Uterus (tissue), 4 donors: Measurements from ENCODE around the gene CAPRIN2. TPM values are rescaled to one million over a fixed set of nuclear protein-coding genes. Genes with fewer than 3 reads are reported as not detected.

Source experiments
- DNase-seq, 2 donors: peaks; one replicate each; pipeline ENCODE4 v3.0.0-alpha.2; 2019 to 2020
- H3K27ac ChIP-seq, 2 donors: fragments of 200-600 bp; sonication (generic); 1 replicate in 1 of 2; 2 replicates in 1 of 2; pipeline ENCODE4 v1.5.1; 2016 to 2018
- H3K27me3 ChIP-seq, 2 donors: fragments of 200-600 bp; sonication (generic); one replicate each; pipeline ENCODE4 v1.5.1; 2018 to 2019; ENCODE audit warnings: control low read depth in 1 of 2
- H3K36me3 ChIP-seq, 2 donors: fragments of 200-600 bp; sonication (generic); one replicate each; pipeline ENCODE4 v1.5.1; 2019; ENCODE audit warnings: control low read depth in 1 of 2
- H3K4me1 ChIP-seq, 2 donors: fragments of 200-600 bp; sonication (generic); one replicate each; pipeline ENCODE4 v1.5.1; 2018 to 2019; ENCODE audit warnings: control low read depth in 1 of 2
- H3K4me3 ChIP-seq, 2 donors: fragments of 200-600 bp; sonication (generic); 1 replicate in 1 of 2; 2 replicates in 1 of 2; pipeline ENCODE4 v1.5.1; 2018 to 2019; ENCODE audit warnings: mild to moderate bottlenecking in 1 of 2
- H3K9me3 ChIP-seq, 2 donors: fragments of 200-600 bp; sonication (generic); one replicate each; pipeline ENCODE4 v1.5.1; 2019; ENCODE audit warnings: control low read depth in 1 of 2
- POLR2A ChIP-seq, 2 donors: fragments of 450-650 bp; IDR thresholded peaks; one replicate each; pipeline ENCODE4 v1.6.1; 2016; ENCODE audit warnings: antibody characterized with exemption in 2 of 2, mild to moderate bottlenecking in 1 of 2, moderate library complexity in 1 of 2
- intact Hi-C: fragments of 100-400 bp; cut with DNase I; formaldehyde crosslinking; loops from one replicate; pipeline ENCODE4 v1.15.1; 2023; ENCODE audit warnings: low total_unique reads
- total RNA-seq, 4 donors: library from RNA; depleted of rRNA in 3 of 4; stranded (reverse); fragments of >200 nt in 3 of 4; gene quantifications; one replicate each; pipeline versions ENCODE4 v1.1.0 to v1.2.4, GENCODE V29; 2014 to 2023
- TF ChIP-seq, protein P1 (sequence below), 4 experiments: fragments of 200-600 bp in 2 of 4; fragments of 450-650 bp in 2 of 4; sonication (generic) in 2 of 4; IDR thresholded peaks; one replicate each; pipeline ENCODE4 v1.5.1; 2016 to 2019; ENCODE audit warnings: antibody characterized with exemption in 4 of 4, mild to moderate bottlenecking in 2 of 4, moderate library complexity in 1 of 4
- donor health status: DM: yes; HTN: yes; CAD: no.

The CAPRIN2 gene
- total RNA-seq, 4 donors from 2014 or later, result 8.2 to 47.6 (median 35.8) TPM

DNA sequence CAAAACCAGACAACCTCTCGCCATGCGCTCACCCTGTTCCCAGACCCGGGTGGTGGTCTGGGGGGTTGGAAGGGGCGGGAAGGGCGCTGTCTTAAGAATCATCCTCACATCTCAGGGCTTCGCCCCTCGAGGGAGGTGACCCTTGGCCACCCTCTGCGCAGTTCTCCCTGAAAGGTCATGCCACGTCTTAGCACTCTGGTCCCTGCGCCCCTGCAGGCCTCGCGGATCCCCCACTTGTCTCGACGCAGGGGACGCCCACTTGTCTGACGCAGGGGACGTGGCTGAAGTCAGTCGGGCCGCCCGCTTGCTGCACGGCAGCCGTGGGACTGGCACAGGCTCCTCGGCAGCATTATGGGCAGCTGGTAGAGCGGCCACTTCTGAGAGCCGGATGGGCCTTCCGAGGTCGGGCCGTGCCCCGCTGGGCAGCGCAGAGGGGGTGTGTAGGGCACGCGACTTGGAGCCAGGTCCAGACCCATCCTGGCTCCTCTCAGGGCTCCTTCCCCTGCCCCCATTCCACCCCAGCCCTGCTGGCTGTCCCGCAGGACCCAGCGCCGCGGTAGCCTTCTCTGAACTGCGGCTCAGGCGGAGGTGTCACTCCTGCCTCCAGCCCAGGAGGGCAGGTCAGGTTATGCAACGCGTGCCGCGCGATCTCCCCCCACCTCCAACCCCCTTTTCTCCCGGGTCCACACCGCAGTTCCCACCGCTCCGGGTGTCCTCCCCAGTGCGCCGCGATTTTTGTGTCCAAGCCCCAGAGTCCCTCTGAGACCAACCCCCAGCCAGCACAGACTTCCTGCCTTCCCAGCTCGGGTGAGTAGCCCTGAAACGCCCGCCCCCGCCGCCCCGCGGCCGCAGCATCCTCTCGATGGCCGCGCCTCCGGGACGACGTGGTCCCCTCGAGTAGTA, 40.9 kb upstream of the CAPRIN2 start:
- peak; percentile 33 to 42 for DNase-seq
- intact Hi-C loops, result no loop called here
- H3K4me3 ChIP-seq, result peak overlapping the region; percentile 32 to 51
- TF ChIP-seq, protein P1, sequence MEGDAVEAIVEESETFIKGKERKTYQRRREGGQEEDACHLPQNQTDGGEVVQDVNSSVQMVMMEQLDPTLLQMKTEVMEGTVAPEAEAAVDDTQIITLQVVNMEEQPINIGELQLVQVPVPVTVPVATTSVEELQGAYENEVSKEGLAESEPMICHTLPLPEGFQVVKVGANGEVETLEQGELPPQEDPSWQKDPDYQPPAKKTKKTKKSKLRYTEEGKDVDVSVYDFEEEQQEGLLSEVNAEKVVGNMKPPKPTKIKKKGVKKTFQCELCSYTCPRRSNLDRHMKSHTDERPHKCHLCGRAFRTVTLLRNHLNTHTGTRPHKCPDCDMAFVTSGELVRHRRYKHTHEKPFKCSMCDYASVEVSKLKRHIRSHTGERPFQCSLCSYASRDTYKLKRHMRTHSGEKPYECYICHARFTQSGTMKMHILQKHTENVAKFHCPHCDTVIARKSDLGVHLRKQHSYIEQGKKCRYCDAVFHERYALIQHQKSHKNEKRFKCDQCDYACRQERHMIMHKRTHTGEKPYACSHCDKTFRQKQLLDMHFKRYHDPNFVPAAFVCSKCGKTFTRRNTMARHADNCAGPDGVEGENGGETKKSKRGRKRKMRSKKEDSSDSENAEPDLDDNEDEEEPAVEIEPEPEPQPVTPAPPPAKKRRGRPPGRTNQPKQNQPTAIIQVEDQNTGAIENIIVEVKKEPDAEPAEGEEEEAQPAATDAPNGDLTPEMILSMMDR (IDR thresholded peaks at IDR 0.05), result peak in 1 of 4 experiments; percentile 33
- TF ChIP-seq POLR2A (IDR thresholded peaks at IDR 0.05), result no peak
- no peaks in the 10 kb centered on the region for H3K4me1 ChIP-seq
- H3K36me3 ChIP-seq, result no peaks in the 10 kb centered on the region
- no peaks in the 10 kb centered on the region for H3K9me3 ChIP-seq
- no peaks in the 10 kb centered on the region for H3K27me3 ChIP-seq
- peak overlapping the region; percentile 34 to 49 for H3K27ac ChIP-seq

DNA sequence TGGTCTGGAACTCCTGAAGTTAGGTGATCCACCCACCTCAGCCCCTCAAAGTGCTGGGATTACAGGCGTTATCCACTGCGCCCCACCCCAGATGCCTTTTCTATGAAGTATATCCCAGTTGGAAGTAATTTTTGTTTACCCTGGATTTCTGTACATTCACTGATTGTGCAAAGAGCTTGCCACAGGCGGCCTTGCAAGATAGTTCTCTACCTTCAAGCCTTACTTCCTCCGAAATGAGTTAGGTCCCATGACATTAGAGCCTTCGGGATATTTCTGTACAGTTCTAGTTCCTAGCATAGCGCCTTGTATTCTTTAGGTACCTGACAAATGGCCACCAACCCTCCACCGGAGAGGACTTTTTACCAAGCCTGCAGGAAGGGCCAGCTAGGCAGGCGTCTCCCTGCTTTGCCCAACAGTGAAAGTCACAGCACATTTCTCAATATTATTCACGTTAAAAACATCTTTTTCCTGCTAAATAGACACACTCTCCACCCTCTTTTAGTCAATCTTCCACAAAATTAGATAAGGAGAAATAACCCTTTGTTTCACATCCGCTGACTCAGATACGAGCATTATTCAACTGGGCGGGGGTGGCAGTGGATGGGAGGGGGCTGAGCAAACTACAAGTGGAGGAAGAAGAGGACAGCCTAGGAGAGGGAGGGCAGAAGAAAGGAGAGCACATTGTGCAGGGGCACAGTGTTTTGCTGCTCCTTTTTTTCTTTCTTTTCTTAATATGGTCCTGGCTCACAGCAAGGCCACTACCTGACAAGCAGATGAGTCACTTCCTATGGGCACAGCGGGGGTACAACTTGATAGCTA, 40.0 kb upstream of the CAPRIN2 start:
- DNase-seq, result no peak
- no peaks in the 10 kb centered on the region for H3K4me1 ChIP-seq
- H3K27me3 ChIP-seq, result no peaks in the 10 kb centered on the region
- intact Hi-C loops, result no loop called here
- no peak overlapping the region for H3K4me3 ChIP-seq
- TF ChIP-seq, protein P1 (IDR thresholded peaks at IDR 0.05), result no peak
- no peak for TF ChIP-seq POLR2A (IDR thresholded peaks at IDR 0.05)
- no peaks in the 10 kb centered on the region for H3K9me3 ChIP-seq
- H3K27ac ChIP-seq, result peak overlapping the region in 1 of 2 donors; percentile 34
- no peaks in the 10 kb centered on the region for H3K36me3 ChIP-seq

DNA sequence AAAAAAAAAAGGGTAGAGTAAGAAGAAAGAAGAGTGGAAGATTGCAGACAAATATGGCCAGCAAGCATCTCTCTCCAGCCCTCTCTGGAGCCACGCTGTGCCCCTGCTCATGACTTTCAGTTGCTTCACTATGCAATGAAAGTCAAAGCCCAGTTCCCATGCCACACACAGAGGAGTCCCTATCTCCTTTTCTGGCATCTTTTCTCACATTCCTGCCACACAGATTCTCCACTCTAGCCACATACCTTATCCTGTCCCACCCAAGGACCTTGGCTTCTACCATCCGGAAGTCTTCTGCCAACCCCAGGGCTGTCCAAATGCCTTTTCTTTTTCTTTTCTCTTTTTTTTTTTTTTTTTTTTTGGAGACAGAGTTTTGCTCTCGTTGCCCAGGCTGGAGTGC, 39.3 kb upstream of the CAPRIN2 start:
- no peaks in the 10 kb centered on the region for H3K36me3 ChIP-seq
- H3K9me3 ChIP-seq, result no peaks in the 10 kb centered on the region
- TF ChIP-seq, protein P1 (IDR thresholded peaks at IDR 0.05), result no peak
- TF ChIP-seq POLR2A (IDR thresholded peaks at IDR 0.05), result no peak
- intact Hi-C loops, result no loop called here
- no peaks in the 10 kb centered on the region for H3K27me3 ChIP-seq
- no peaks in the 10 kb centered on the region for H3K4me1 ChIP-seq
- DNase-seq, result no peak
- H3K27ac ChIP-seq, result no peak overlapping the region
- no peak overlapping the region for H3K4me3 ChIP-seq

DNA sequence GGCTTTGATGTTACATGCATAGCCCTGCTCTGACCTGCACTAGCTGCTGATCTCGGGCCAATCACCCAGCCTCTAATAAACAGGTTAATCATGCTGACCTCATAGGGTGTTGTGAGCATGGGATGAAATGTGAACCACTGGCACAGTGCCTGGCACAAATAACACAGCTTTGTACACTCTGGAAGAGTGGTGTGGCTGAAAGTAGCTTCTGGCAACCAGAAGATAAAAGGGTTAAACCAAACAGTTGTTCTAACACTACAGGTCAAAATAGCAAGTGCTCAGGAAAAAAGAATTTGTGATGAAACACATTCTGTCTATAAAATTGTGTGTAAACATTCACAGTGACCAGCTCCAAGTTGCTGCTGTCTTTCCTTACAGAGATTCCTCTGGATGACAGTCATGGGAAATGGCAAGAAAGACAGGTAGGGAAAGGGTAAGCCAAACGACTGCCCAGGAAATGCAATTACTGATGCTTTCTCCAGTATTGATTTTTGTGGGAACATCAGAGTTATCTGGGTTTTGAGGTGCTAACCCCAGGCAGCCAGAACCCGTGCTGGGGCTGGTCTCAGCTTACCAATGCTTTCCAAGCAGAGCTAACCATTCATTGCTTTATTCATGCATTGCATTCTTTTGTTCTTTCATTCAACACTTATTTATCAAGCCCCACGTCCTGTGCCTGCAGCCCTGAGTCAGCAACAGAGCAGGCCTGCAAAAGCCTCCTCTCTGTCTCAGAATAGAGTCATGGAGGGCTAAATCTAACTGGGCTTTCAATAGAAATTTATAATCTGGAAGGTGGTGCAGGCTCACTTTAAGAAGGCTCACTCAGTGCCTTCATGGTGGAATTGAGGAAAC, 38.1 kb upstream of the CAPRIN2 start:
- H3K27ac ChIP-seq, result no peak overlapping the region
- no peak for DNase-seq
- H3K4me1 ChIP-seq, result no peaks in the 10 kb centered on the region
- no peaks in the 10 kb centered on the region for H3K27me3 ChIP-seq
- no peak overlapping the region for H3K4me3 ChIP-seq
- no peaks in the 10 kb centered on the region for H3K36me3 ChIP-seq
- TF ChIP-seq POLR2A (IDR thresholded peaks at IDR 0.05), result no peak
- TF ChIP-seq, protein P1 (IDR thresholded peaks at IDR 0.05), result no peak
- no peaks in the 10 kb centered on the region for H3K9me3 ChIP-seq
- intact Hi-C loops, result no loop called here
